MCF 10A (cell line): ENCODE data around the gene INTS7. TPM values are rescaled to one million over a fixed set of nuclear protein-coding genes. Genes with fewer than 3 reads are reported as not detected.
"Not testable (repeated sequence)": the region's sequence is repeated elsewhere in the genome, so short reads cannot be mapped to it uniquely, and the experiment has no call there.

Experiments
- BruUV-seq: library from RNA; stranded (reverse); fragments of 400-500 nt; replicated peaks from 2 replicates; lab custom pipeline; 2021; lab: Mats Ljungman, UMichigan
- CTCF ChIA-PET: fragments of 300-600 bp; sonication (Branson Sonifier 250); formaldehyde crosslinking; extraction: SDS; loops from one replicate; lab custom pipeline; 2021; ENCODE audit warnings: antibody characterized with exemption, inconsistent platforms; lab: Yijun Ruan, JAX
- POLR2A ChIA-PET: fragments of 300-600, 350-650 bp; sonication (Branson Sonifier 250); formaldehyde crosslinking; extraction: SDS; loops from one replicate; lab custom pipeline; 2020; ENCODE audit warnings: antibody characterized with exemption, inconsistent platforms; lab: Yijun Ruan, JAX
- DNase-seq: peaks from one replicate; pipeline ENCODE4 v3.0.0-alpha.2; 2018; ENCODE audit not compliant: unreplicated experiment
- H3K27ac Mint-ChIP-seq: one replicate; pipeline ENCODE4 v1.8.0; 2022; ENCODE audit warnings: mild to moderate bottlenecking, low read depth, mixed read lengths; ENCODE audit not compliant: unreplicated experiment
- H3K27me3 Mint-ChIP-seq: one replicate; pipeline ENCODE4 v1.8.0; 2022; ENCODE audit warnings: mixed read lengths; ENCODE audit not compliant: insufficient read depth, unreplicated experiment
- H3K36me3 Mint-ChIP-seq: one replicate; pipeline ENCODE4 v1.8.0; 2022; ENCODE audit warnings: mild to moderate bottlenecking, moderate library complexity, mixed read lengths; ENCODE audit not compliant: insufficient read depth, unreplicated experiment
- H3K4me1 Mint-ChIP-seq: one replicate; pipeline ENCODE4 v1.8.0; 2022; ENCODE audit warnings: mixed read lengths; ENCODE audit not compliant: insufficient read depth, unreplicated experiment
- H3K4me3 Mint-ChIP-seq: one replicate; pipeline ENCODE4 v1.8.0; 2022; ENCODE audit warnings: mild to moderate bottlenecking, moderate library complexity, mixed read lengths; ENCODE audit not compliant: unreplicated experiment
- H3K9me3 Mint-ChIP-seq: one replicate; pipeline ENCODE4 v1.8.0; 2022; ENCODE audit warnings: mixed read lengths; ENCODE audit not compliant: unreplicated experiment
- CTCF ChIP-seq: fragments of 200-600 bp; IDR thresholded peaks from one replicate; pipeline ENCODE4 v1.8.0; 2022; ENCODE audit warnings: antibody characterized with exemption, mild to moderate bottlenecking; ENCODE audit not compliant: unreplicated experiment
- intact Hi-C: fragments of 100-400 bp; cut with micrococcal nuclease; formaldehyde crosslinking; loops from 2 replicates; pipeline ENCODE4 v1.14.1; 2022
- total RNA-seq: library from RNA; stranded (reverse); gene quantifications from 2 replicates; pipeline ENCODE4 v1.2.3, GENCODE V29; 2022

The INTS7 gene
- total RNA-seq, 1 experiment from 2014 or later, result 62.3 TPM

GRCh38 chr1:212035835-212036605 lies 663 bp upstream of the INTS7 start:
- no peak for TF ChIP-seq CTCF
- no peaks in the 10 kb centered on the region for H3K27me3 Mint-ChIP-seq
- H3K4me3 Mint-ChIP-seq, result peak overlapping the region; percentile 88
- no peaks in the 10 kb centered on the region for H3K9me3 Mint-ChIP-seq
- peaks cover 18% of the 10 kb centered on the region for H3K36me3 Mint-ChIP-seq
- ChIA-PET POLR2A (interaction anchor here (0.6 to 17.8 kb wide), 57 partner anchors 11 to 755 kb away, joined by 3 to 385 read pairs (median 5); partner anchors contain the start of genes NEK2, NENF, NSL1 and PPP2R5A), CTCF (interaction anchor here (0.5 to 13.7 kb wide), 85 partner anchors 11 to 1039 kb away, joined by 3 to 332 read pairs (median 4); partner anchors contain the start of gene NEK2)
- H3K27ac Mint-ChIP-seq, result peak overlapping the region; percentile 89
- TSS peak; percentile 57 for BruUV-seq
- intact Hi-C loops, result loop anchor here (1.0 to 10.0 kb wide), 9 partner anchors 24 to 569 kb away; partner anchors contain the start of gene ATF3
- peaks cover 65% of the 10 kb centered on the region for H3K4me1 Mint-ChIP-seq
- no peak for DNase-seq

GRCh38 chr1:212034516-212035122 lies 738 bp downstream of the INTS7 start:
- Mint-ChIP-seq H3K9me3 (no peaks in the 10 kb centered on the region), H3K27me3 (no peaks in the 10 kb centered on the region), H3K27ac (peak overlapping the region; percentile 89), H3K4me3 (peak overlapping the region; percentile 88), H3K36me3 (peaks cover 18% of the 10 kb centered on the region), H3K4me1 (peaks cover 66% of the 10 kb centered on the region)
- TF ChIP-seq CTCF, result no peak
- CTCF ChIA-PET, result interaction anchor here (0.7 to 13.7 kb wide), 75 partner anchors 10 to 723 kb away, joined by 3 to 332 read pairs (median 5); partner anchors contain the start of gene NEK2
- DNase-seq, result no peak
- POLR2A ChIA-PET, result interaction anchor here (0.6 to 17.8 kb wide), 40 partner anchors 12 to 1661 kb away, joined by 3 to 385 read pairs (median 5); partner anchors contain the start of genes NEK2, PPP2R5A and SLC30A1
- intact Hi-C loops, result loop anchor here (1.0 to 10.0 kb wide), 9 partner anchors 22 to 570 kb away; partner anchors contain the start of gene ATF3
- no TSS peak for BruUV-seq

GRCh38 chr1:212030936-212031528 lies 4.3 kb downstream of the INTS7 start:
- Mint-ChIP-seq H3K36me3 (peaks cover 18% of the 10 kb centered on the region), H3K4me3 (peak overlapping the region; percentile 43), H3K27me3 (no peaks in the 10 kb centered on the region), H3K4me1 (peaks cover 70% of the 10 kb centered on the region), H3K27ac (peak overlapping the region; percentile 89), H3K9me3 (no peaks in the 10 kb centered on the region)
- no peak for TF ChIP-seq CTCF
- intact Hi-C loops, result loop anchor here (1.0 to 10.0 kb wide), 2 partner anchors 351 to 574 kb away; partner anchors contain the start of gene ATF3
- POLR2A ChIA-PET, result interaction anchor here (0.7 to 24.7 kb wide), 14 partner anchors 2 to 771 kb away, joined by 3 to 385 read pairs (median 3); partner anchors contain the start of genes ATF3, DTL, INTS7 and PPP2R5A
- DNase-seq, result peak; percentile 99
- CTCF ChIA-PET, result interaction anchor here (0.5 to 13.7 kb wide), 13 partner anchors 9 to 446 kb away, joined by 3 to 332 read pairs (median 5); partner anchors contain the start of gene NEK2
- TSS peak; percentile 50 for BruUV-seq

- BruUV-seq, result not testable (repeated sequence)
- CTCF ChIA-PET, result interaction anchor here (0.5 to 9.6 kb wide), 19 partner anchors 8 to 552 kb away, joined by 3 to 100 read pairs (median 4); partner anchors contain the start of genes DTL and INTS7
These were observed 7.6 kb downstream of the INTS7 start for GRCh38 chr1:212027727-212028126.

More at GRCh38 chr1:212027727-212028126, 7.6 kb downstream of the INTS7 start:
- peaks cover 12% of the 10 kb centered on the region for H3K36me3 Mint-ChIP-seq
- peak overlapping the region; percentile 77 for H3K27ac Mint-ChIP-seq
- H3K27me3 Mint-ChIP-seq, intact Hi-C loops: not testable (repeated sequence)
- H3K4me1 Mint-ChIP-seq, result peaks cover 61% of the 10 kb centered on the region
- H3K4me3 Mint-ChIP-seq, result peak overlapping the region; percentile 40
- peak; percentile 93 for DNase-seq
- POLR2A ChIA-PET, result interaction anchor here (1.1 to 24.7 kb wide), 3 partner anchors 5 to 21 kb away, joined by 4 to 385 read pairs (median 385); partner anchors contain the start of genes DTL and INTS7
- peaks cover 12% of the 10 kb centered on the region for H3K9me3 Mint-ChIP-seq
